Measurements from ENCODE around the gene CHN1.

CHN1 gene

GRCh38 chr2:174846941-174847938, 157.9 kb downstream of the CHN1 start:
- H3K27ac ChIP-seq (ENCODE audit: insufficient read depth, low read depth, low read length, poor library complexity, severe bottlenecking), result no peak overlapping the region
- no peaks in the 10 kb centered on the region for H3K36me3 ChIP-seq (ENCODE audit: control insufficient read depth, insufficient read depth, low read length)
- 43 to 54% methylated on average over 5 to 8 of the region's 8 CpGs for WGBS, 2 experiments
- no peaks in the 10 kb centered on the region for H3K9me3 ChIP-seq (ENCODE audit: control insufficient read depth, low read length)
- H3K4me3 ChIP-seq (ENCODE audit: insufficient read depth, low read depth, low read length), result no peak overlapping the region
- peaks cover 11% of the 10 kb centered on the region for H3K4me1 ChIP-seq (ENCODE audit: control insufficient read depth, insufficient read depth, low read length)
- H3K27me3 ChIP-seq (ENCODE audit: control insufficient read depth, insufficient read depth, low read length, poor library complexity, severe bottlenecking), result no peaks in the 10 kb centered on the region

- WGBS, 2 experiments, result 91 to 100% methylated on average over 1 of the region's 1 CpG
- H3K27ac ChIP-seq (ENCODE audit: insufficient read depth, low read depth, low read length, poor library complexity, severe bottlenecking), result no peak overlapping the region
- H3K36me3 ChIP-seq (ENCODE audit: control insufficient read depth, insufficient read depth, low read length), result no peaks in the 10 kb centered on the region
- H3K4me3 ChIP-seq (ENCODE audit: insufficient read depth, low read depth, low read length), result no peak overlapping the region
- H3K27me3 ChIP-seq (ENCODE audit: control insufficient read depth, insufficient read depth, low read length, poor library complexity, severe bottlenecking), result no peaks in the 10 kb centered on the region
- peaks cover 15% of the 10 kb centered on the region for H3K4me1 ChIP-seq (ENCODE audit: control insufficient read depth, insufficient read depth, low read length)
- H3K9me3 ChIP-seq (ENCODE audit: control insufficient read depth, low read length), result no peaks in the 10 kb centered on the region
These were observed 159.0 kb downstream of the CHN1 start for GRCh38 chr2:174846218-174846617.

GRCh38 chr2:174844295-174844708, 160.9 kb downstream of the CHN1 start:
- no peak overlapping the region for H3K27ac ChIP-seq (ENCODE audit: insufficient read depth, low read depth, low read length, poor library complexity, severe bottlenecking)
- WGBS, 2 experiments, result 93 to 95% methylated on average over 6 of the region's 6 CpGs
- H3K9me3 ChIP-seq (ENCODE audit: control insufficient read depth, low read length), result no peaks in the 10 kb centered on the region
- H3K36me3 ChIP-seq (ENCODE audit: control insufficient read depth, insufficient read depth, low read length), result no peaks in the 10 kb centered on the region
- no peaks in the 10 kb centered on the region for H3K27me3 ChIP-seq (ENCODE audit: control insufficient read depth, insufficient read depth, low read length, poor library complexity, severe bottlenecking)
- peaks cover 15% of the 10 kb centered on the region for H3K4me1 ChIP-seq (ENCODE audit: control insufficient read depth, insufficient read depth, low read length)
- H3K4me3 ChIP-seq (ENCODE audit: insufficient read depth, low read depth, low read length), result no peak overlapping the region

GRCh38 chr2:174842496-174842895, 162.7 kb downstream of the CHN1 start:
- H3K27me3 ChIP-seq (ENCODE audit: control insufficient read depth, insufficient read depth, low read length, poor library complexity, severe bottlenecking), result no peaks in the 10 kb centered on the region
- H3K4me1 ChIP-seq (ENCODE audit: control insufficient read depth, insufficient read depth, low read length), result peaks cover 16% of the 10 kb centered on the region
- no peak overlapping the region for H3K4me3 ChIP-seq (ENCODE audit: insufficient read depth, low read depth, low read length)
- H3K9me3 ChIP-seq (ENCODE audit: control insufficient read depth, low read length), result no peaks in the 10 kb centered on the region
- no peak overlapping the region for H3K27ac ChIP-seq (ENCODE audit: insufficient read depth, low read depth, low read length, poor library complexity, severe bottlenecking)
- WGBS, 2 experiments, result 89 to 96% methylated on average over 4 of the region's 4 CpGs
- H3K36me3 ChIP-seq (ENCODE audit: control insufficient read depth, insufficient read depth, low read length), result no peaks in the 10 kb centered on the region

GRCh38 chr2:174841936-174842335, 163.2 kb downstream of the CHN1 start:
- Histone ChIP-seq H3K4me1 (ENCODE audit: control insufficient read depth, insufficient read depth, low read length) (peaks cover 18% of the 10 kb centered on the region), H3K27me3 (ENCODE audit: control insufficient read depth, insufficient read depth, low read length, poor library complexity, severe bottlenecking) (no peaks in the 10 kb centered on the region), H3K9me3 (ENCODE audit: control insufficient read depth, low read length) (no peaks in the 10 kb centered on the region), H3K36me3 (ENCODE audit: control insufficient read depth, insufficient read depth, low read length) (no peaks in the 10 kb centered on the region), H3K4me3 (ENCODE audit: insufficient read depth, low read depth, low read length) (no peak overlapping the region), H3K27ac (ENCODE audit: insufficient read depth, low read depth, low read length, poor library complexity, severe bottlenecking) (no peak overlapping the region)
- 80 to 95% methylated on average over 2 of the region's 3 CpGs for WGBS, 2 experiments

GRCh38 chr2:174841350-174841749, 163.8 kb downstream of the CHN1 start:
- H3K4me3 ChIP-seq (ENCODE audit: insufficient read depth, low read depth, low read length), result no peak overlapping the region
- no peak overlapping the region for H3K27ac ChIP-seq (ENCODE audit: insufficient read depth, low read depth, low read length, poor library complexity, severe bottlenecking)
- no peaks in the 10 kb centered on the region for H3K27me3 ChIP-seq (ENCODE audit: control insufficient read depth, insufficient read depth, low read length, poor library complexity, severe bottlenecking)
- H3K9me3 ChIP-seq (ENCODE audit: control insufficient read depth, low read length), result no peaks in the 10 kb centered on the region
- WGBS, 2 experiments, result 95 to 100% methylated on average over 2 of the region's 2 CpGs
- H3K36me3 ChIP-seq (ENCODE audit: control insufficient read depth, insufficient read depth, low read length), result no peaks in the 10 kb centered on the region
- H3K4me1 ChIP-seq (ENCODE audit: control insufficient read depth, insufficient read depth, low read length), result peaks cover 20% of the 10 kb centered on the region

- Histone ChIP-seq H3K27ac (ENCODE audit: insufficient read depth, low read depth, low read length, poor library complexity, severe bottlenecking) (no peak overlapping the region), H3K4me1 (ENCODE audit: control insufficient read depth, insufficient read depth, low read length) (peaks cover 21% of the 10 kb centered on the region), H3K36me3 (ENCODE audit: control insufficient read depth, insufficient read depth, low read length) (no peaks in the 10 kb centered on the region), H3K9me3 (ENCODE audit: control insufficient read depth, low read length) (no peaks in the 10 kb centered on the region), H3K27me3 (ENCODE audit: control insufficient read depth, insufficient read depth, low read length, poor library complexity, severe bottlenecking) (no peaks in the 10 kb centered on the region), H3K4me3 (ENCODE audit: insufficient read depth, low read depth, low read length) (no peak overlapping the region)
- 79 to 84% methylated on average over 3 of the region's 3 CpGs for WGBS, 2 experiments
These were observed 164.7 kb downstream of the CHN1 start for GRCh38 chr2:174840436-174840835.

- peaks cover 21% of the 10 kb centered on the region for H3K4me1 ChIP-seq (ENCODE audit: control insufficient read depth, insufficient read depth, low read length)
- no peak overlapping the region for H3K4me3 ChIP-seq (ENCODE audit: insufficient read depth, low read depth, low read length)
- no peaks in the 10 kb centered on the region for H3K36me3 ChIP-seq (ENCODE audit: control insufficient read depth, insufficient read depth, low read length)
- WGBS, 2 experiments, result 92 to 95% methylated on average over 2 to 3 of the region's 3 CpGs
- no peaks in the 10 kb centered on the region for H3K27me3 ChIP-seq (ENCODE audit: control insufficient read depth, insufficient read depth, low read length, poor library complexity, severe bottlenecking)
- no peak overlapping the region for H3K27ac ChIP-seq (ENCODE audit: insufficient read depth, low read depth, low read length, poor library complexity, severe bottlenecking)
- H3K9me3 ChIP-seq (ENCODE audit: control insufficient read depth, low read length), result no peaks in the 10 kb centered on the region
These were observed 165.5 kb downstream of the CHN1 start for GRCh38 chr2:174839662-174840061.

GRCh38 chr2:174836995-174837390, 168.2 kb downstream of the CHN1 start:
- Histone ChIP-seq H3K4me1 (ENCODE audit: control insufficient read depth, insufficient read depth, low read length) (peaks cover 19% of the 10 kb centered on the region), H3K9me3 (ENCODE audit: control insufficient read depth, low read length) (no peaks in the 10 kb centered on the region), H3K4me3 (ENCODE audit: insufficient read depth, low read depth, low read length) (no peak overlapping the region), H3K27ac (ENCODE audit: insufficient read depth, low read depth, low read length, poor library complexity, severe bottlenecking) (peak overlapping the region; percentile 67), H3K36me3 (ENCODE audit: control insufficient read depth, insufficient read depth, low read length) (no peaks in the 10 kb centered on the region), H3K27me3 (ENCODE audit: control insufficient read depth, insufficient read depth, low read length, poor library complexity, severe bottlenecking) (no peaks in the 10 kb centered on the region)
- WGBS, 2 experiments, result 88% methylated on average over 1 of the region's 1 CpG; no CpG with 5 or more reads in 1 of the 2 experiments

GRCh38 chr2:174836377-174836994, 168.7 kb downstream of the CHN1 start:
- H3K27ac ChIP-seq (ENCODE audit: insufficient read depth, low read depth, low read length, poor library complexity, severe bottlenecking), result peak overlapping the region; percentile 67
- no peaks in the 10 kb centered on the region for H3K9me3 ChIP-seq (ENCODE audit: control insufficient read depth, low read length)
- H3K4me1 ChIP-seq (ENCODE audit: control insufficient read depth, insufficient read depth, low read length), result peaks cover 17% of the 10 kb centered on the region
- H3K36me3 ChIP-seq (ENCODE audit: control insufficient read depth, insufficient read depth, low read length), result no peaks in the 10 kb centered on the region
- WGBS, 2 experiments, result 87 to 98% methylated on average over 3 of the region's 3 CpGs
- H3K27me3 ChIP-seq (ENCODE audit: control insufficient read depth, insufficient read depth, low read length, poor library complexity, severe bottlenecking), result no peaks in the 10 kb centered on the region
- no peak overlapping the region for H3K4me3 ChIP-seq (ENCODE audit: insufficient read depth, low read depth, low read length)

All from ectodermal cell (in vitro differentiated cells).